NOMO-1 treated with dmso at 0.1 percent for 144 hours (cell line): ENCODE data around the gene MICU2.
"Not testable (repeated sequence)": the region's sequence is repeated elsewhere in the genome, so short reads cannot be mapped to it uniquely, and the experiment has no call there.

Experiments
- DNase-seq: peaks from one replicate; lab custom pipeline; 2025; ENCODE audit not compliant: unreplicated experiment; lab: John Stamatoyannopoulos, UW

MICU2 gene

DNA sequence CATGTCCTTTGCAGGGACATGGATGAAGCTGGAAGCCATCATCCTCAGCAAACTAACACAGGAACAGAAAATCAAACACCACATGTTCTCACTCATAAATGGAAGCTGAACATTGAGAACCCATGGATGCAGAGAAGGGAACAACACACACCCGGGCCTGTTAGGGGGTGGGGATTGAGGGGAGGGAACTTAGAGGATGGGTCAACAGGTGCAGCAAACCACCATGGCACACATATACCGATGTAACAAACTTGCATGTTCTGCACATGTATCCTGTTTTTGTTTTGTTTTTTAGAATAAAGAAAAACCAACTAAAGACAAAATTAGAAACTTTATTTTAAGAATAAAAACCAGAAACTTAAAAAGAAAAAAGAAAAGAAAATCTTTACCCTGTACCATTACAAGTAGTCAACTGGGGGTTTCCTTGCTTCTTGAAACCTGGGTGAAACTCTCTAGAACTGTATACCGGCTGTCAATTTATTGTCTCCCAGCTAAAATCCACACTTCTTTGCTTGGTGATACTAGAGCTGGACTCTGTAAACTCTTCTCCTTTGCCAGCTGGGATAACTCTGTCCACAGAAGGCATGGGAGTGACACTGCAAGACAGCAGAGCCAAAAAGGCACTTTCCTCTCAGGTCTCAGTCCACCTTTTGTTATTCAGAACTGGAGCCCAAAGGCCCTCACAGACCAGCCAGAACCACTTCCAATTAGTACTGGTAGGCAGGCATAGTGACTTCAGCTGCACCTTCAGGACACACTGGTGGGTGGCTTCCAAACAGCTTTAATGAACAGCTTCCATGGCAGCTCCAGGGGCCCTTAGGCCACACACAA lies 9.0 kb downstream of the MICU2 start:
- DNase-seq: no peak

DNA sequence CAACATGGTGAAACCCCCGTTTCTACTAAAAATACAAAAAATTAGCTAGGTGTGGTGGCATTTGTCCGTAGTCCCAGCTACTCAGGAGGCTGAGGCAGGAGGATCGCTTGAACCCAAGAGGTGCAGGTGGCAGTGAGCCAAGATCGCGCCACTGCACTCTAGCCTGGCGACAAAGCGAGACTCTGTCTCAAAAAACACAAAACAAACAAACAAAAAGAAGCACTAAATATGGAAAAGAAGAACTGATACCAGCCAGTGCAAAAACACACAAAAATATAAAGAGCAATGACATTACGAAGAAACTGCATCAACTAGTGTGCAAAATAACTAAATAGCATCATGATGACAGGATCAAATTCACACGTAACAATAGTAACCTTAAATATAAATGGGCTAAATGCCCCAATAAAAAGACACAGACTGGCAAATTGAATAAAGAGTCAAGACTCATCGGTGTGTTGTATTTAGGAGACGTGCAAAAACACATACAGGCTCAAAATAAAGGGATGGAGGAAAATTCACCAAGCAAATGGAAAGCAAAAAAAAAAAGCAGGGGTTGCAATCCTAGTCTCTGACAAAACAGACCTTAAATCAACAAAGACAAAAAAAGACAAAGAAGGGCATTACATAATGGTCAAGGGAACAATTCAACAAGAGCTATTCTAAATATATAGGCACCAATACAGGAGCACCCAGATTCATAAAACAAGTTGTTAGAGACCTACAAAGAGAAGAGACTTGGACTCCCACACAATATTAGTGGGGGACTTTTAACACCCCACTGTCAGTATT lies 13.1 kb downstream of the MICU2 start:
- DNase-seq: not testable (repeated sequence)

GRCh38 chr13:21590231-21590630 lies 13.7 kb downstream of the MICU2 start:
- DNase-seq: no peak

GRCh38 chr13:21589510-21589909 lies 14.5 kb downstream of the MICU2 start:
- DNase-seq: not testable (repeated sequence)

DNA sequence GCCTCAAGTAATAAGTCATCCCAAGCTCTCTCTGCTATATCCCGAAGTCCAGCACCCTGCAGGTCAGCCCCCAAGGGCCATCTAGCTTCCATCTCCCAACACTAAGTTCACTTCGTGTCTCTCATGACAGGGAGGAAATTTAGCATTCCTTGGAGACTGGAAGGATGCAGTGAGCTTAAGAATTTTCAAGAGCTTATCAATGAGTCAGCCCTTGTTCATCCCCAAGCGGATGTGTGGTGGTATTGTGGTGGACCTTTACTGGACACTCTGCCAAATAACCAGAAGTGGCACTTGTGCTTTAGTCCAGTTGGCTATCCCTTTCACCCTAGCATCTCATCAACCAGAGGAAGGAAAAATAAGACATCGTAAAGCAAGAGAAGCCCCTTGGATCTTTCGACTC lies 15.6 kb downstream of the MICU2 start:
- not testable (repeated sequence) for DNase-seq

GRCh38 chr13:21584973-21585592 lies 18.9 kb downstream of the MICU2 start:
- no peak for DNase-seq

DNA sequence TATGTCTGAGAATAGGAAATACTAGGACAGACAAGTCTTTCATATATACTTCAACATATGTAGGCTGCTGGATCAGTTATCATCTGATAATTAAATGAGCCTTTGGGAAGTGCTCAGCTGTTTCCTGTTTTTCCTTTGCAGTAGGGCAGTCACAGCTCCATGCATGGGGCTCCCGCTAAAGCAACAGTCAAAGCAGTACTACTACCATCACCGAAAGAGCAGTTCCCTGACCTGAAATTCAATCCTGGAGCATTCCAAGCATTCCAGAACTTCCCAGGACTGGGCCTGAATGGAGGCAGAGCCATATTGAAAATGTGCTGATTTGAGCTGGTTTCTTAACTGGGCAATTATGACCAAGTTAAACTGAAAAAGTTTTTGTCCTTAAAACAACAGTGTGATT lies 20.5 kb downstream of the MICU2 start:
- DNase-seq: no peak

DNA sequence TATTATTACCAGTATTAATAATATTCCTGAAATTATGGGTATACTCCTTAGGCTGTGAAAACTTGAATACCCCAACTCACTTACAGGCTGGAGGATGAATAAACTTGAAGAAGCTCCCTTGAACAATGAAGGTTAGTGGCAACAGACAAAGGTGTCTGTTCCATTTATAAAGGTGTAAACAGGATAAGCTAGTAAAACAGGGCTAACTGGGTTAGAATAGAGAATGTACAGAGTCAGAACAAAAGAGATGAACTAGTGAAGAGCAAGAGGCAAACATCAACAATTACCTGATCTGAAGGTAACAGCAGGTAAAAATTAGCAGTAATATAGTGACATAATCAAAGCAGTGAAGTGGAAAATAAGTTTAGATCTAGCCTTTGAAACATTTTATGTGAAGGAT lies 23.2 kb downstream of the MICU2 start:
- no peak for DNase-seq

DNA sequence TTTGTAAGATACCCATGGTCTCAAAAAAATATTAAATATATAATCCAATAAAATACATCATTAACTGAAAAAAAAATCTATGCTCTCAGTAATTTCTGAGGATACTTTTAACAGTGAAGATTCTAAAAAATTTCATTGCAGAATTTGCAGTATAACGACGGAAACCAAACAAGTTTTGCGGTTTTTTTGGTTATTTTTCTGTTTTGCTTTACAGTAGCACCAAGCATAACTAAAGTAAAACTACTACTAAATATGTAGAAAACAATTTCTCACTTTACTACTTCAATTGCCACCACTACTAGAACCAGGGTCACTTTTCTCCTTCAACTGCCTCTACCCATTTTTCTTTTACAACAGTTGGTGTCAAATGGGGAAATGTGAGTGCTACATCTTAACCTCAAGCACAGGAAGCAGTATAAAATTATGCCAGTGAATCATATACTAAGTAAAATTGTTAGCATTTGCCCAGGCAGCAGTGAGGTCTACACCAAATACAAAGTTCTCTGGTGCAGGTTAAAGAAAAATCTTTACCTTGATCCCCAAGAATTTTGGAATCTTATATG lies 24.1 kb downstream of the MICU2 start:
- DNase-seq: peak; percentile 75

- DNase-seq: no peak
These were observed 25.2 kb downstream of the MICU2 start for GRCh38 chr13:21578748-21579147.

DNA sequence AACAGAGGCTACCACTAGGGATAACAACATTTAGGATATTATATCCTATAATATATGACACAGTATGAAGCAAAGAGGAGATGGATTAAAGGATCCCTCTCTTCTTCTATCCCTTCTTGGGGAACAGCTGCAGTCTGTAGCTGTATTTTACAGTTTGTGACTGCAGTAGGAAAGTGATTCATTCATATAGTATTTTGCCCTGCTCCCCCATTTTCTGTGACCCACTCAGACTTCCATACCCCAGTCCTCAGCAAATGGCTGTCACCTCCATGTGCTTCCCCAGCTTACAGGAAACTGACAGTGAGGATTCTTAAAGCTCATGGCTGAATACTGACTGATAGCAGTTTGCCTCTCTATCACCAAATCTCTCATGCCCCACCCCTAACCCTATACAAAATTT lies 27.5 kb downstream of the MICU2 start:
- DNase-seq: no peak

DNA sequence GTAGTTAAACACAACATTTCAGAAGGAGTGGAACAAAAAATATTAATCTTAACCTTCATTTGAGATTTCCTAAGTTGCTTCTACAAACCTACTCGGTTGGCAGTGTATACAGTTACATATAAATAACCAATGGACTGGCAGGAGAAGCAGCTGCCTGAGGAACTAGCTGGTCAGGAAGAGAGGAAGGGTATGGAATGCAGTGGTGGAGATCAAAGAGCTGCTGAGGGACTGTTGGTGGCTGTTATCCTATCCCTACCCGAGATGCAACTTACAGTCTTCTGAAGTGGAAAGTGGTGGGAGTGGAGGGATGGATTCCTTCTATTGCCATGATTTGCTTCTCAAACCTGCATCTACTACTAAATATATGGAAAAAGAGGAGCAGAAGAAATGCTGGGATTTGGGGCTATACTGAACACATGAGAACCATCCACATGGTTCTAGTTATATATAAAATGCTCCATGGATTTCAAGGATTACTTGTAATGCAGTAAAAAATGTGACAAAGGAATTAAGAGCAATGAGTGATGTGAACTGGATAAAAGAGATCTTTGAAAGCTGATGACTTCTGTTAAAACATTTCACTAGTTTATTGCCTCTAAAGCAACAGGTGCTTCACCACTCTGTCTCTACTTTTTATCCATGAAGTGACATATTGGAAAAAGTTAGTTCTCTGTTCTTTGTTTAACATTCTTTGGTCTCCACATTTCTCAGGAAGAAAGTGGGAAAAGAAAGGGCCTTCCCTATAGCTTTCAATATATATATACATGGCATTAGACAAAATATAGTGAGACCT lies 29.9 kb downstream of the MICU2 start:
- DNase-seq: no peak

- no peak for DNase-seq
These were observed 34.3 kb downstream of the MICU2 start for GRCh38 chr13:21569686-21570085.

DNA sequence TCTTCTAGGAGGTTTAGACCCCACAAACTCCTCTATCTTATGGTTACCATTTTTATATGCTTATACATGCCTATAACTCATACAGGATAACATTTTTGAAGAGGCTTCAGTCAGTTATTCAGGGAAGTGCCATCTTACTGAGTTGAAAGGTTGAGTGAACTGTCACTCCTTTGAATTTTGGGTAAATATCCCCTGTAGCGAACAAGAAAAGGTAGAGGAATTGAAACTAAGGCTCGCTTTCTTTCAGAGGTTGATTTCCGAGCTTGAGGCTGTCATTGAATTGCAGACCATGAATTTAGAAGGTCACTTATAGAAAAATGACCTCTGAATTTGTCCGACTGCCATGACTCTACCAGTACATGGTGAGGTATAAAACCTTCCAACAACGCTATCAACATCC lies 35.1 kb downstream of the MICU2 start:
- DNase-seq: no peak

DNA sequence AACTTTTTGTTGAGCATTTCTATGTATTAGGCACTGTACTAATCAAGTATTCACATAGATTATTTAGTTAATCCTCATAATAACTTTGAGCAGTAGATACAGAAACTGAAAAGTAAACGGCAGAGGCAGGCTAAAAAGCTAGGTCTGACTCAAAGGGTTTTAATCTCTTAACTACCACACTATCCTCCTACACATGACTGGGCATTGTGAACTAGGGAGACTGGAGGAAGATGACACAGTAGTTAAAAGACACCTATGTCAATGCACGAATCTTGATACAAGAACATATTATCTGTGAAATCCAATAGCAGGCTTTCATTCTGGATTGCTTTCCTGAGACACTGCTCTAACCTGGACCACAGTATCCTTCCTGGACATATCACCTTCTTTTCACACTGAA lies 36.3 kb downstream of the MICU2 start:
- DNase-seq: no peak

DNA sequence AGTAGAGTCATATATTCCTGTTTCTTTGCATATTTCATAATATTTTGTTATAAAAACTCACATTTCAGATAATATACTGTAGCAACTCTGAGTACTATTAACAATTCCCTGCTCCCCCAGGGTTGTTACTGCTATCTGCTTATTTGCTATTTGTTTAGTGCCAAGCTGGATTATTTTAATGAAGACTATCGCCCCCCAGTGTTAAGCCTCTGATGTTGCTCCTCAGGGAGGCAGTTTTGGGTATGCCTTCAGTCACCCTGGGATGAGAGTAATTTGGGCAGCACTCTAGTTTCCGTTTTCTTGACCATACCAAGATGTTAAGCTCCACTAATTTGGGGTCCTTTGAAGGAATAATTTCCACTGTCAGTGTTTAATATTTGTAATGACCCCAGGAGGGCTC lies 46.0 kb downstream of the MICU2 start:
- no peak for DNase-seq

DNA sequence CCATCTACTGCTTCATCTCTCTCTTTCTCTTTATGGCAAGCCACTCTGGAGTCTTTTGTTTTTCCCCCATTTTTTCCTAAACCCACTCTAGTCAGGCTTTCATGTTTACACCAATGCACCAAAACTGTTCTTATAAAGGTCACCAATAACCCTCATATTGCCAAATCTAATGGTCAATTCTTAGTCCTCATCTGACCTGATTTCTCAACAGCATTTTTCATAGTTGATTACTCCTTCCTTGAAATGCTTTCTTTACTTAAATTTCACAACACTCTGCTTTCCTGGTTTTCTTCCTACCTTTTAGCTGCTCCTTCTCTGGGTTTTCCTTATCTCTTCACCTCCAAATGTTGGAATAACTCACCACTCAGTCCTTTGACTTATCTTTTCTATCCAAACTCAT lies 47.9 kb downstream of the MICU2 start:
- no peak for DNase-seq

DNA sequence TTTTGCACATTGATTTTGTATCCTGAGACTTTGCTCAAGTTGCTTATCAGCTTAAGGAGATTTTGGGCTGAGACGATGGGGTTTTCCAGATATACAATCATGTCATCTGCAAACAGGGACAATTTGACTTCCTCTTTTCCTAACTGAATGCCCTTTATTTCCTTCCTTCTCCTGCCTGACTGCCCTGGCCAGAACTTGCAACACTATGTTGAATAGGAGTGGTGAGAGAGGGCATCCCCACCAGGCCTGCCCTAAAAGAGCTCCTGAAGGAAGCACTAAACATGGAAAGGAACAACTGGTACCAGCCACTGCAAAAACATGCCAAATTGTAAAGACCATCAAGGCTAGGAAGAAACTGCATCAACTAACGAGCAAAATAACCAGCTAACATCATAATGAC lies 50.7 kb downstream of the MICU2 start:
- not testable (repeated sequence) for DNase-seq

DNA sequence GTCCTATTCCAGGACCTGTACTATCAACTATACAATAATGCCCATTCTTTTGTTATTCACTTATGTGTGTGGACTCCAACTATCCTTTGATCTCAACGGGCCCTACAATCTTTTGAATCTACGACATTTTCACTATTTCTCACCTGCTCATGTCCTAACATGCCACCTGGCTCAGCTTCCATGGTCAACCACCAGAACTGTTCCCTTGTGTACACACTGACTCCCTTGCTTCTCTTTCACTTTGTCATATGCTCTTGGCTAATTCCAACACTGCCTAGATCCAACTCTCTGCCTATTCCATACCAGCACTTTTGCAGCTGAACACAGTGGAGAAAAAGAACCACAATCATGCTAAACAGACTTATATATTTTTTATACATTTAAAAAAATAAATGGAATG lies 53.1 kb downstream of the MICU2 start:
- no peak for DNase-seq

DNA sequence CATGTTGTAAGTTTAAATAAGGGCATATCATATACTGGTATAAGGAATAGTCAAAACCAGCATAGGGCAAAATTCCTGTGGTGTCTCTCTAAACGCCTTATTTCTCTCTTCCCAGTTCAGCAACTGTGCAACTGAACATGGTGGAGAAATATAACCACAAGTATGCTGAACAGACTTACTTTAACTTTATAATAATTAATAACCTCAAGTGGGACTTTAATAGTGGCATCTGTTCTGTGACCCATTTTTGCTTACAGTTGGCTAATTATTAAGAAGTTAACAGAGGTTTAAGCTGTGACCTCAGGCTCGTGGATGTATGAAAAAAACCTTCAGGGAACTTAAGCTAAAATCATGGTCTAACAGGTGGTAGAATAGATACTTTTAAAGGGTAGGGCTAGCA lies 54.3 kb downstream of the MICU2 start:
- no peak for DNase-seq

- no peak for DNase-seq
These were observed 55.4 kb downstream of the MICU2 start for GRCh38 chr13:21548577-21548976.
